Keratinocyte (primary cell): ENCODE measurements around the gene CES5A. TPM values are rescaled to one million over a fixed set of nuclear protein-coding genes. Genes with fewer than 3 reads are reported as not detected.

Experiments
- DNase-seq: peaks from one replicate; pipeline ENCODE4 v3.0.0-alpha.2; 2011; ENCODE audit warnings: low read depth, missing footprints, low spot score
- FAIRE-seq: peaks from 2 replicates; lab custom pipeline; 2011; peaks lifted over from hg19 to GRCh38; lab: Jason Lieb, UNC
- H2AFZ ChIP-seq: 2 replicates; pipeline ENCODE4 v1.6.0; 2012; ENCODE audit warnings: low read length, control low read depth, inconsistent platforms; ENCODE audit not compliant: control insufficient read depth
- H3K27ac ChIP-seq: 2 replicates; pipeline ENCODE4 v1.5.1; 2011; ENCODE audit warnings: low read length; ENCODE audit not compliant: control insufficient read depth, insufficient read depth
- H3K27me3 ChIP-seq: 3 replicates; pipeline ENCODE4 v1.6.0; 2011; ENCODE audit warnings: low read length; ENCODE audit not compliant: control insufficient read depth, insufficient read depth; ENCODE audit errors: extremely low read depth
- H3K36me3 ChIP-seq, 2 experiments: 2 replicates in 1 of 2; 3 replicates in 1 of 2; pipeline ENCODE4 v1.5.1; 2011; ENCODE audit warnings: low read length in 2 of 2, mild to moderate bottlenecking in 1 of 2; ENCODE audit not compliant: control insufficient read depth in 2 of 2, insufficient read depth in 2 of 2; ENCODE audit errors: extremely low read depth in 1 of 2
- H3K4me1 ChIP-seq: 3 replicates; pipeline ENCODE4 v1.5.1; 2011; ENCODE audit warnings: low read length; ENCODE audit not compliant: control insufficient read depth, insufficient read depth; ENCODE audit errors: extremely low read depth
- H3K4me2 ChIP-seq: 3 replicates; pipeline ENCODE4 v1.6.0; 2011; ENCODE audit warnings: low read depth, low read length; ENCODE audit not compliant: control insufficient read depth, insufficient read depth; ENCODE audit errors: extremely low read depth
- H3K4me3 ChIP-seq, 3 experiments: fragments of 200-600 bp in 1 of 3; sonication (generic) in 1 of 3; 2 replicates in 2 of 3; 3 replicates in 1 of 3; pipeline ENCODE4 v1.5.1; 2011 to 2016; ENCODE audit warnings: low read length in 3 of 3, mild to moderate bottlenecking in 3 of 3, control low read depth in 2 of 3, inconsistent platforms in 1 of 3, low read depth in 1 of 3, mixed read lengths in 1 of 3, mixed run types in 1 of 3, moderate library complexity in 1 of 3; ENCODE audit not compliant: control insufficient read depth in 2 of 3, insufficient read depth in 2 of 3; ENCODE audit errors: extremely low read depth in 1 of 3
- H3K79me2 ChIP-seq: 2 replicates; pipeline ENCODE4 v1.6.0; 2012; ENCODE audit warnings: low read length; ENCODE audit not compliant: control insufficient read depth, insufficient read depth
- H3K9ac ChIP-seq: 3 replicates; pipeline ENCODE4 v1.6.0; 2011; ENCODE audit warnings: low read length; ENCODE audit not compliant: control insufficient read depth, insufficient read depth; ENCODE audit errors: extremely low read depth
- H3K9me1 ChIP-seq: 3 replicates; pipeline ENCODE4 v1.6.0; 2011; ENCODE audit warnings: low read length; ENCODE audit not compliant: control insufficient read depth, insufficient read depth; ENCODE audit errors: extremely low read depth
- H3K9me3 ChIP-seq: 2 replicates; pipeline ENCODE4 v1.5.1; 2012; ENCODE audit warnings: low read depth, low read length; ENCODE audit not compliant: control insufficient read depth
- H4K20me1 ChIP-seq: 3 replicates; pipeline ENCODE4 v1.6.0; 2011; ENCODE audit warnings: low read length; ENCODE audit not compliant: control insufficient read depth, insufficient read depth; ENCODE audit errors: extremely low read depth
- CTCF ChIP-seq, 3 experiments: IDR thresholded peaks in 1 of 3; conservative IDR thresholded peaks in 1 of 3; optimal IDR thresholded peaks in 1 of 3; 2 replicates in 2 of 3; 3 replicates in 1 of 3; pipeline versions ENCODE3 to v1.5.1; 2011; ENCODE audit warnings: low read length in 3 of 3, mild to moderate bottlenecking in 3 of 3, moderate library complexity in 2 of 3, control low read depth in 1 of 3, inconsistent platforms in 1 of 3; ENCODE audit not compliant: insufficient read depth in 2 of 3; ENCODE audit errors: extremely low read depth in 1 of 3
- EZH2 ChIP-seq: IDR thresholded peaks from one replicate; pipeline ENCODE4 v1.6.1; 2012; ENCODE audit warnings: inconsistent platforms, mild to moderate bottlenecking, low read length, moderate library complexity
- dilution Hi-C: fragments of 300-500 bp; cut with MboI; formaldehyde crosslinking; loops from one replicate; pipeline ENCODE4 v1.7.0; 2020; ENCODE audit warnings: low sequenced_read_pairs; ENCODE audit not compliant: extremely low pct_ligation_motif_present
- polyA plus RNA-seq, 5 experiments: library from polyadenylated mRNA; depleted of rRNA in 3 of 5; stranded (reverse) in 3 of 5; stranded (forward) in 1 of 5; unstranded in 1 of 5; fragments of >200 nt; gene quantifications; 1 replicate in 1 of 5; 2 replicates in 3 of 5; 3 replicates in 1 of 5; pipeline versions ENCODE4 v1.2.1 to v1.2.3, GENCODE V29; 2011 to 2012; ENCODE audit warnings: missing spikeins in 2 of 5, low read depth in 1 of 5, low replicate concordance in 1 of 5

The CES5A gene
- polyA plus RNA-seq, 1 donor (not counting 4 experiments of a cell fraction or from before 2014, with no cell fraction given) = not detected

- no peak overlapping the region for H2AFZ ChIP-seq
- dilution Hi-C loops = no loop called here
- H3K27ac ChIP-seq = no peak overlapping the region
- H3K27me3 ChIP-seq = no peaks in the 10 kb centered on the region
- H4K20me1 ChIP-seq = no peaks in the 10 kb centered on the region
- no peaks in the 10 kb centered on the region for H3K79me2 ChIP-seq
- H3K9ac ChIP-seq = no peak overlapping the region
- H3K4me2 ChIP-seq = no peak overlapping the region
- no peak overlapping the region for H3K4me3 ChIP-seq
- DNase-seq (no peak), FAIRE-seq (no peak)
- no peaks in the 10 kb centered on the region for H3K4me1 ChIP-seq
- no peaks in the 10 kb centered on the region for H3K9me1 ChIP-seq
- no peaks in the 10 kb centered on the region for H3K36me3 ChIP-seq
- TF ChIP-seq EZH2 (no peak), CTCF (optimal IDR thresholded peaks at IDR 0.05 in 1 of 3, IDR thresholded peaks at IDR 0.05 in 1 of 3, conservative IDR thresholded peaks at IDR 0.05 in 1 of 3; ENCODE audit: extremely low read depth in 1 of 3, insufficient read depth in 2 of 3, low read length in 3 of 3) (no peak)
- H3K9me3 ChIP-seq = peaks cover 3% of the 10 kb centered on the region
Observed at GRCh38 chr16:55898592-55898991, 23.4 kb upstream of the CES5A start.

- no peak overlapping the region for H2AFZ ChIP-seq
- H3K27ac ChIP-seq = no peak overlapping the region
- no peaks in the 10 kb centered on the region for H3K79me2 ChIP-seq
- H3K36me3 ChIP-seq = no peaks in the 10 kb centered on the region
- TF ChIP-seq CTCF (optimal IDR thresholded peaks at IDR 0.05 in 1 of 3, IDR thresholded peaks at IDR 0.05 in 1 of 3, conservative IDR thresholded peaks at IDR 0.05 in 1 of 3; ENCODE audit: extremely low read depth in 1 of 3, insufficient read depth in 2 of 3, low read length in 3 of 3) (no peak), EZH2 (no peak)
- FAIRE-seq (no peak), DNase-seq (no peak)
- dilution Hi-C loops = no loop called here
- no peaks in the 10 kb centered on the region for H3K9me1 ChIP-seq
- H3K9ac ChIP-seq = no peak overlapping the region
- no peaks in the 10 kb centered on the region for H3K4me1 ChIP-seq
- no peaks in the 10 kb centered on the region for H3K27me3 ChIP-seq
- H3K4me2 ChIP-seq = no peak overlapping the region
- H4K20me1 ChIP-seq = no peaks in the 10 kb centered on the region
- peaks cover 4% of the 10 kb centered on the region for H3K9me3 ChIP-seq
- no peak overlapping the region for H3K4me3 ChIP-seq
Observed at GRCh38 chr16:55892821-55893220, 17.6 kb upstream of the CES5A start.
